Measurements from ENCODE around the gene UBFD1.
"Not testable (repeated sequence)": the region's sequence is repeated elsewhere in the genome, so short reads cannot be mapped to it uniquely, and the experiment has no call there.

UBFD1 gene

GRCh38 chr16:23597003-23597756, 39.7 kb downstream of the UBFD1 start:
- DNase-seq: no peak

GRCh38 chr16:23607726-23608125, 50.2 kb downstream of the UBFD1 start:
- no peak for DNase-seq

- DNase-seq: no peak
Observed at GRCh38 chr16:23608194-23608593, 50.7 kb downstream of the UBFD1 start.

- DNase-seq: no peak
Observed at GRCh38 chr16:23609929-23610328, 52.4 kb downstream of the UBFD1 start.

GRCh38 chr16:23610905-23611304, 53.4 kb downstream of the UBFD1 start:
- not testable (repeated sequence) for DNase-seq

GRCh38 chr16:23611936-23612335, 54.4 kb downstream of the UBFD1 start:
- DNase-seq: no peak

- DNase-seq: no peak
Observed at GRCh38 chr16:23615805-23616204, 58.3 kb downstream of the UBFD1 start.
